ENCODE data around the gene SLC9A6. TPM values are rescaled to one million over a fixed set of nuclear protein-coding genes. Genes with fewer than 3 reads are reported as not detected.

Gene SLC9A6
- total and polyA plus RNA-seq, 11 donors, result 10.6 to 23.2 (median 15.6) TPM

DNA sequence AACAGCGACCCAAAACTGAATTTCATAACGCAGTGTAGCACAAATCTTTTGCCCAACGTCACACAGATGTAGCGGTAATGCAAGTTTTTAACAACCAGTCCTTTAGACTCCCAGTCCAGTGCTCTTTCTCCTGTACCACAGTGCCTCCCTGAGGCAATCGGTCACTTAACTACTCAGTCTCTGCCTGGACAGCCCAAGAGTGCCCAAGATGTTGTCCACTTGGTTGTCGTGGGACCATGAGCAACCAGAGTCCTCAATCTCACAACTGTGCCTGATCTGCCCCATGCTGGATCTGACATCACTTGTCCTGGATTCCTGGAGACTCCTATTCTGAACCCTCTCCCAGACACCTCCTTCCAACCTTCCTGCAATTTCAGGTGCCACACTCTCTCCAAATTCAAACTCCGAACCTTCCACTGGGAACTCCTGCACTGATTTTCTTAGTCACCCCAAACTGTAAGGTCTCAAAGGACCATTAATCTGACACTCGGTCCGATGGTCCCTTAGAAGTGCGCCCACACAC, 12.1 kb upstream of the SLC9A6 start:
- Histone ChIP-seq H3K9me3 (no peaks in the 10 kb centered on the region), H3K27ac (peak overlapping the region; percentile 68 to 96 (median 91)), H3K4me3 (peak overlapping the region; percentile 30 to 93 (median 78)), H3K27me3 (no peaks in the 10 kb centered on the region), H3K4me1 (peaks cover 0 to 19% (median 8%) of the 10 kb centered on the region in 12 donors), H3K36me3 (peaks cover 0 to 5% (median 0%) of the 10 kb centered on the region in 9 donors)
- peak; percentile 10 to 53 (median 40) for ATAC-seq
- WGBS, 4 donors, result 0 to 35% (median 17%) methylated on average over 10 of the region's 10 CpGs
- intact Hi-C loops (cut with DNase I), result no loop called here
- peak in 1 of 12 donors; percentile 2 for TF ChIP-seq CTCF (IDR thresholded peaks at IDR 0.05)
- TF ChIP-seq POLR2A (IDR thresholded peaks at IDR 0.05), result no peak
- DNase-seq, result no peak

GRCh38 chrX:135973548-135974278, 11.5 kb upstream of the SLC9A6 start, which contains the start of gene MMGT1:
Gene MMGT1, minus strand, starts transcription at chrX:135973988. Its CDS starts 313 bp downstream, at chrX:135973675.
- H3K27me3 ChIP-seq, result no peaks in the 10 kb centered on the region
- TF ChIP-seq POLR2A (IDR thresholded peaks at IDR 0.05), result no peak
- peak in 2 of 12 donors; percentile 3 to 5 for TF ChIP-seq CTCF (IDR thresholded peaks at IDR 0.05)
- H3K4me1 ChIP-seq, result peaks cover 0 to 19% (median 8%) of the 10 kb centered on the region in 12 donors
- peaks cover 0 to 5% (median 0%) of the 10 kb centered on the region in 9 donors for H3K36me3 ChIP-seq
- DNase-seq (peak; percentile 86 to 89 (median 88)), ATAC-seq (peak; percentile 87 to 95 (median 92))
- peak within 1 kb of the TSS; percentile 30 to 93 (median 78) for H3K4me3 ChIP-seq
- WGBS, 4 donors, result 1 to 46% (median 19%) methylated on average over 39 to 59 of the region's 65 CpGs
- intact Hi-C loops (cut with DNase I), result no loop called here
- peak within 1 kb of the TSS; percentile 68 to 96 (median 91) for H3K27ac ChIP-seq
- H3K9me3 ChIP-seq, result no peaks in the 10 kb centered on the region

DNA sequence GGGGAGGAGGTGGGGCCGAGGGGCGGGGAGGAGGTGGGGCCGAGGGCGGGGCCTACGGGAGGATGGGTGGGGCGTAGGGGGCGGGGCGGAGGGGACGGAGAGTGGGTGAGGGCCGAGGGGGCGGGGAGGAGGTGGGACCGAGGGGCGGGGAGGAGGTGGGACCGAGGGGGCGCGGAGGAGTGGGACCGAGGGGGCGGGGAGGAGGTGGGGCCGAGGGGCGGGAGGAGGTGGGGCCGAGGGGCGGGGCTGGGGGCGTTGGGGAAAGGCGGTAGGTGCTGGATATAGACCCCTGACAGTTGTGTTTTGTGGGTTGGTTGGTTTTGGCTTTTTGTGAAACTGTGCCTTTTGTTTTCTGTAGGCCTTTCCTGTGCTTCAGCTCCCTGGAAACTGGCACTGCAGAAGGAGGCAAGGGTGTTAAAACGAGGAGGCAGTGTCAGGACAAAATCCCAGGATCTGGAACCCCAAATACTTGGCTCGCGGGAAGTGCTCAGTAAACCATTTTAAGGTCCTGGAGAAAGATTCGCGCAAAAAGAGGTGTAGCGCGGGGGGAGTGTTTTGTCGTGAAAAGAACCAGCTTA, 10.9 kb upstream of the SLC9A6 start:
- ATAC-seq (peak; percentile 63 to 79 (median 71)), DNase-seq (peak; percentile 72 to 85 (median 83))
- intact Hi-C loops (cut with DNase I), result no loop called here
- no peaks in the 10 kb centered on the region for H3K9me3 ChIP-seq
- peaks cover 0 to 19% (median 8%) of the 10 kb centered on the region in 12 donors for H3K4me1 ChIP-seq
- no peaks in the 10 kb centered on the region for H3K27me3 ChIP-seq
- TF ChIP-seq CTCF (IDR thresholded peaks at IDR 0.05) (no peak), POLR2A (IDR thresholded peaks at IDR 0.05) (no peak)
- peak overlapping the region in 11 of 12 donors; percentile 18 to 93 (median 44) for H3K4me3 ChIP-seq
- H3K36me3 ChIP-seq, result peaks cover 0 to 5% (median 0%) of the 10 kb centered on the region in 9 donors
- 3 to 49% (median 16%) methylated on average over 16 to 24 of the region's 32 CpGs for WGBS, 4 donors
- peak overlapping the region in 8 of 12 donors; percentile 3 to 50 (median 40) for H3K27ac ChIP-seq

DNA sequence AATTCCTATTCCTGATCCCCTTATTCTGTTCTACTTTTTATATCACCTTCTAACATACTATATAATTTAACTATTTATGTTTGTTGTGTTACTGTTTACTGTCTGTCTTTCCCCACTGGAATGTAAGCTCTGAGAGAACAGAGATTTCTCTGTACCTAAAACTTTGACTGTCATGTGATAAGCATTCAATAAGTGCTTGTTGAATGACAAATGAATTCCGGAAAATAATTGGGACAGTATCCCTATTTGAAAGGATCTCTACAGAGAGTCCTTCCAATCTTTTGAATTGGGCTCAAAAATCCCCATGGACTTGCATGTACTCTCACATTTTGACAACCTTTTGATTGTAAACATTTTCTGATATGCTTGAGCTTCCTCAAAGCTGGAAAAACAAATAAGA, 9.8 kb upstream of the SLC9A6 start:
- H3K4me3 ChIP-seq, result no peak overlapping the region
- DNase-seq (no peak), ATAC-seq (no peak)
- intact Hi-C loops (cut with DNase I), result no loop called here
- H3K4me1 ChIP-seq, result peaks cover 0 to 19% (median 8%) of the 10 kb centered on the region in 12 donors
- no peak overlapping the region for H3K27ac ChIP-seq
- H3K9me3 ChIP-seq, result no peaks in the 10 kb centered on the region
- WGBS, 4 donors, result 79 to 90% (median 84%) methylated on average over 1 of the region's 1 CpG
- no peak for TF ChIP-seq CTCF (IDR thresholded peaks at IDR 0.05)
- TF ChIP-seq POLR2A (IDR thresholded peaks at IDR 0.05), result no peak
- H3K36me3 ChIP-seq, result peaks cover 0 to 1% (median 0%) of the 10 kb centered on the region in 9 donors
- H3K27me3 ChIP-seq, result no peaks in the 10 kb centered on the region
